SH-SY5Y (cell line): ENCODE measurements around the gene POU2AF2.

Experiments used
- GATA2 ChIP-seq: IDR thresholded peaks from 2 replicates; pipeline ENCODE4 v1.6.1; 2011; ENCODE audit warnings: mild to moderate bottlenecking, low read depth, low read length
- GATA3 ChIP-seq: IDR thresholded peaks from 2 replicates; pipeline ENCODE4 v1.6.1; 2011; ENCODE audit warnings: low read depth, mild to moderate bottlenecking, low read length, moderate library complexity

GRCh38 chr11:111301842-111302118 lies 56.3 kb downstream of the POU2AF2 start:
- no peak for TF ChIP-seq GATA2
- no peak for TF ChIP-seq GATA3
